Lower leg skin (tissue), 4 donors: Measurements from ENCODE around the gene SCARB2. TPM values are rescaled to one million over a fixed set of nuclear protein-coding genes. Genes with fewer than 3 reads are reported as not detected.

Experiments
- DNase-seq, 2 donors: peaks; one replicate each; pipeline ENCODE4 v3.0.0-alpha.2; 2019; ENCODE audit warnings: low spot score in 2 of 2
- H3K4me3 ChIP-seq: fragments of 200-600 bp; sonication (generic); 2 replicates; pipeline ENCODE4 v1.5.1; 2017; ENCODE audit warnings: mild to moderate bottlenecking, low read depth; ENCODE audit not compliant: poor library complexity, severe bottlenecking
- CTCF ChIP-seq, 3 donors: fragments of 450-650 bp; IDR thresholded peaks; one replicate each; pipeline ENCODE4 v1.5.1; 2016; ENCODE audit warnings: antibody characterized with exemption in 3 of 3, mild to moderate bottlenecking in 3 of 3, moderate library complexity in 2 of 3
- POLR2A ChIP-seq, 2 donors: fragments of 450-650 bp; IDR thresholded peaks; one replicate each; pipeline ENCODE4 v1.6.1; 2016 to 2017; ENCODE audit warnings: antibody characterized with exemption in 2 of 2, mild to moderate bottlenecking in 1 of 2, moderate library complexity in 1 of 2
- WGBS, 2 donors: methylation state at CpG; one replicate each; pipeline ENCODE4 v1.1.5; 2018; 5-methylcytosine and 5-hydroxymethylcytosine counted together
- intact Hi-C: fragments of 100-400 bp; cut with DNase I; formaldehyde crosslinking; loops from one replicate; pipeline ENCODE4 v1.15.0; 2023; ENCODE audit warnings: low total_unique reads
- total RNA-seq, 4 donors: library from RNA; depleted of rRNA; stranded (reverse); fragments of >200 nt; gene quantifications; one replicate each; pipeline ENCODE4 v1.1.0, GENCODE V29; 2016

Gene SCARB2
- total RNA-seq, 4 donors from 2014 or later = 74.9 to 111 (median 82.8) TPM

- intact Hi-C loops = no loop called here
- WGBS, 2 donors = 90 to 93% methylated on average over 3 of the region's 3 CpGs
- no peak overlapping the region for H3K4me3 ChIP-seq
- TF ChIP-seq CTCF (IDR thresholded peaks at IDR 0.05) (no peak), POLR2A (IDR thresholded peaks at IDR 0.05) (no peak)
- DNase-seq = no peak
Measured at GRCh38 chr4:76127754-76128153, 85.9 kb downstream of the SCARB2 start.

GRCh38 chr4:76125816-76126215 lies 87.8 kb downstream of the SCARB2 start:
- DNase-seq = no peak
- no peak for TF ChIP-seq CTCF (IDR thresholded peaks at IDR 0.05)
- no peak for TF ChIP-seq POLR2A (IDR thresholded peaks at IDR 0.05)
- intact Hi-C loops = no loop called here
- no peak overlapping the region for H3K4me3 ChIP-seq

GRCh38 chr4:76120199-76120598 lies 93.4 kb downstream of the SCARB2 start:
- intact Hi-C loops = no loop called here
- DNase-seq = no peak
- TF ChIP-seq CTCF (IDR thresholded peaks at IDR 0.05) (no peak), POLR2A (IDR thresholded peaks at IDR 0.05) (no peak)
- 78 to 82% methylated on average over 4 of the region's 4 CpGs for WGBS, 2 donors
- H3K4me3 ChIP-seq = no peak overlapping the region

GRCh38 chr4:76117536-76117935 lies 96.1 kb downstream of the SCARB2 start:
- no peak for TF ChIP-seq POLR2A (IDR thresholded peaks at IDR 0.05)
- no peak for TF ChIP-seq CTCF (IDR thresholded peaks at IDR 0.05)
- intact Hi-C loops = no loop called here
- DNase-seq = no peak
- H3K4me3 ChIP-seq = no peak overlapping the region
- WGBS, 2 donors = 91 to 98% methylated on average over 5 of the region's 5 CpGs

- intact Hi-C loops = no loop called here
- no peak for TF ChIP-seq CTCF (IDR thresholded peaks at IDR 0.05)
- TF ChIP-seq POLR2A (IDR thresholded peaks at IDR 0.05) = no peak
- H3K4me3 ChIP-seq = no peak overlapping the region
- 92 to 100% methylated on average over 1 of the region's 1 CpG for WGBS, 2 donors
- no peak for DNase-seq
Measured at GRCh38 chr4:76116821-76117220, 96.8 kb downstream of the SCARB2 start.

Other genes starting within 250 kb of the SCARB2 start
- 10 to 100 TPM; 27.6 to 36.6 (median 31.7) TPM for gene SDAD1, start 222.9 kb downstream of the SCARB2 start, total RNA-seq
- 1 to 10 TPM in 1 of 4 donors, under 1 TPM in 2, not detected in 1; 0.10 to 1.3 (median 0.63) TPM for gene CXCL9, start 206.3 kb downstream of the SCARB2 start, total RNA-seq
- gene CXCL10, start 190.3 kb downstream of the SCARB2 start, total RNA-seq = under 1 TPM in 2 of 4 donors, not detected in 2; 0.30 to 0.64 TPM
- gene CXCL11, start 177.8 kb downstream of the SCARB2 start, total RNA-seq = not detected
- 1 to 10 TPM in 1 of 4 donors, under 1 TPM in 2, not detected in 1; 0.34 to 1.3 (median 0.81) TPM for gene ART3, start 139.1 kb downstream of the SCARB2 start, total RNA-seq
- gene NUP54, start 65.4 kb downstream of the SCARB2 start, total RNA-seq = 10 to 100 TPM; 27.4 to 36.5 (median 31.0) TPM
- 1 to 10 TPM in 2 of 4 donors, under 1 TPM in 1, not detected in 1; 0.62 to 4.7 (median 1.3) TPM for gene FAM47E, start 37.9 kb upstream of the SCARB2 start, total RNA-seq
- 1 to 10 TPM in 3 of 4 donors, under 1 TPM in 1; 0.89 to 2.3 (median 1.1) TPM for gene STBD1, start 92.9 kb upstream of the SCARB2 start, total RNA-seq
- gene CCDC158, start 207.3 kb upstream of the SCARB2 start, total RNA-seq = under 1 TPM in 3 of 4 donors, not detected in 1; 0.19 to 0.36 (median 0.22) TPM
- gene SHROOM3, start 221.4 kb upstream of the SCARB2 start, total RNA-seq = 10 to 100 TPM; 37.7 to 88.8 (median 44.0) TPM